HL-60 (cell line): ENCODE measurements around the gene NRAP.

Source experiments
- GABPA ChIP-seq: IDR thresholded peaks from 2 replicates; pipeline ENCODE4 v1.6.1; 2012; ENCODE audit warnings: low read depth
- POLR2AphosphoS5 ChIP-seq: IDR thresholded peaks from 2 replicates; pipeline ENCODE4 v1.6.1; 2012; ENCODE audit warnings: low read depth
- SPI1 ChIP-seq: IDR thresholded peaks from 2 replicates; pipeline ENCODE4 v1.6.1; 2012; ENCODE audit warnings: low read depth, mild to moderate bottlenecking, borderline replicate concordance
- TF ChIP-seq, protein P1 (sequence below): IDR thresholded peaks from one replicate; pipeline ENCODE4 v1.5.1; 2011; ENCODE audit warnings: low read length, control low read depth, inconsistent platforms; ENCODE audit not compliant: insufficient read depth
- TF ChIP-seq, protein P2 (sequence below): IDR thresholded peaks from 2 replicates; pipeline ENCODE4 v1.6.1; 2012; ENCODE audit warnings: low read depth; ENCODE audit not compliant: insufficient replicate concordance

DNA sequence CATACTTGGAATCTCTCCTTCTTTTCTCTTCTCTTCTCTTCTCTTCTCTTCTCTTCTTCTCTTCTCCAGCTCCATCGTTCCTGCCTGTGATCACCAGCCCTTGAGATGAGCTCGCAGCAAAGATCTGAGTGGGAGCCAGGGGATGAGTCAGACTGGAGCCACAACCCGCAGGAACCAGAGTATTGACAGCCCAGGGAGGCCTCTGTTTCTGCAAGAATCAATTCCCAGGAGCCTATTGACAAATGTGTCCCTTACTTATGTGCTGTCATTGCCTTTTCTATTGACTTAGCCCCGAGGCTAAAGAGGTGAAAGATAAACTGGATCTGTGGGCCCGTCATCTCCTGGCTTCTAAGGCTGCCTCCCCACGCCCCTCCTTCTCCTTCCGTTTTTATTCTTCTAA lies 124.1 kb downstream of the NRAP start:
- TF ChIP-seq POLR2AphosphoS5 (no peak), GABPA (no peak), SPI1 (no peak)
- TF ChIP-seq, protein P1, sequence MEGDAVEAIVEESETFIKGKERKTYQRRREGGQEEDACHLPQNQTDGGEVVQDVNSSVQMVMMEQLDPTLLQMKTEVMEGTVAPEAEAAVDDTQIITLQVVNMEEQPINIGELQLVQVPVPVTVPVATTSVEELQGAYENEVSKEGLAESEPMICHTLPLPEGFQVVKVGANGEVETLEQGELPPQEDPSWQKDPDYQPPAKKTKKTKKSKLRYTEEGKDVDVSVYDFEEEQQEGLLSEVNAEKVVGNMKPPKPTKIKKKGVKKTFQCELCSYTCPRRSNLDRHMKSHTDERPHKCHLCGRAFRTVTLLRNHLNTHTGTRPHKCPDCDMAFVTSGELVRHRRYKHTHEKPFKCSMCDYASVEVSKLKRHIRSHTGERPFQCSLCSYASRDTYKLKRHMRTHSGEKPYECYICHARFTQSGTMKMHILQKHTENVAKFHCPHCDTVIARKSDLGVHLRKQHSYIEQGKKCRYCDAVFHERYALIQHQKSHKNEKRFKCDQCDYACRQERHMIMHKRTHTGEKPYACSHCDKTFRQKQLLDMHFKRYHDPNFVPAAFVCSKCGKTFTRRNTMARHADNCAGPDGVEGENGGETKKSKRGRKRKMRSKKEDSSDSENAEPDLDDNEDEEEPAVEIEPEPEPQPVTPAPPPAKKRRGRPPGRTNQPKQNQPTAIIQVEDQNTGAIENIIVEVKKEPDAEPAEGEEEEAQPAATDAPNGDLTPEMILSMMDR: no peak
- TF ChIP-seq, protein P2, sequence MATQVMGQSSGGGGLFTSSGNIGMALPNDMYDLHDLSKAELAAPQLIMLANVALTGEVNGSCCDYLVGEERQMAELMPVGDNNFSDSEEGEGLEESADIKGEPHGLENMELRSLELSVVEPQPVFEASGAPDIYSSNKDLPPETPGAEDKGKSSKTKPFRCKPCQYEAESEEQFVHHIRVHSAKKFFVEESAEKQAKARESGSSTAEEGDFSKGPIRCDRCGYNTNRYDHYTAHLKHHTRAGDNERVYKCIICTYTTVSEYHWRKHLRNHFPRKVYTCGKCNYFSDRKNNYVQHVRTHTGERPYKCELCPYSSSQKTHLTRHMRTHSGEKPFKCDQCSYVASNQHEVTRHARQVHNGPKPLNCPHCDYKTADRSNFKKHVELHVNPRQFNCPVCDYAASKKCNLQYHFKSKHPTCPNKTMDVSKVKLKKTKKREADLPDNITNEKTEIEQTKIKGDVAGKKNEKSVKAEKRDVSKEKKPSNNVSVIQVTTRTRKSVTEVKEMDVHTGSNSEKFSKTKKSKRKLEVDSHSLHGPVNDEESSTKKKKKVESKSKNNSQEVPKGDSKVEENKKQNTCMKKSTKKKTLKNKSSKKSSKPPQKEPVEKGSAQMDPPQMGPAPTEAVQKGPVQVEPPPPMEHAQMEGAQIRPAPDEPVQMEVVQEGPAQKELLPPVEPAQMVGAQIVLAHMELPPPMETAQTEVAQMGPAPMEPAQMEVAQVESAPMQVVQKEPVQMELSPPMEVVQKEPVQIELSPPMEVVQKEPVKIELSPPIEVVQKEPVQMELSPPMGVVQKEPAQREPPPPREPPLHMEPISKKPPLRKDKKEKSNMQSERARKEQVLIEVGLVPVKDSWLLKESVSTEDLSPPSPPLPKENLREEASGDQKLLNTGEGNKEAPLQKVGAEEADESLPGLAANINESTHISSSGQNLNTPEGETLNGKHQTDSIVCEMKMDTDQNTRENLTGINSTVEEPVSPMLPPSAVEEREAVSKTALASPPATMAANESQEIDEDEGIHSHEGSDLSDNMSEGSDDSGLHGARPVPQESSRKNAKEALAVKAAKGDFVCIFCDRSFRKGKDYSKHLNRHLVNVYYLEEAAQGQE: no peak
